Measurements from ENCODE around the gene MYOG.

- TF ChIP-seq CTCF (conservative IDR thresholded peaks at IDR 0.05; ENCODE audit: low read length), result no peak
- TF ChIP-seq EZH2phosphoT487 (IDR thresholded peaks at IDR 0.05; ENCODE audit: borderline replicate concordance, low read depth, low read length), result no peak
These were observed 48.2 kb downstream of the MYOG start for GRCh38 chr1:203037509-203038190.
